ENCODE measurements around the gene MRPL37. TPM values are rescaled to one million over a fixed set of nuclear protein-coding genes. Genes with fewer than 3 reads are reported as not detected.

The MRPL37 gene
- total RNA-seq, 1 donor from 2014 or later = 41.8 TPM

DNA sequence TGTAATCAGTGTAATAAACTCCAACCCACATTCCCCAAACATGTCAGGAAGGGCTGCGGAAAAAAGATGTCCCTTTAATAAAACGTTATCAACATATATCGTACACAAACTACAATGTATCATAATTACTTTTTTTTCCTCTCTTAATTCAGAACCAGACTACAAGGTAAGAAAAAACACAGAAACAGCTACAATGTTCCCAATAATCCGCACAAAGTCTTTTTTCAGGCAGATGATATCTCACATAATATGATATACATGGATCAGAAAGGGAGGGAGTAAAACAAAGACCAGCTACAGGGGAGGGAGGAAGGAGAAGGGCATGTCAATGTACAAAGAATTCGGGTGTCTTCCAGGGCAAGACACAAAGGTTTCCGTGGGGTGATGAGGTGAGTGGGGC, 25.4 kb downstream of the MRPL37 start:
- no peak overlapping the region for H3K4me3 ChIP-seq
- ATAC-seq (no peak), DNase-seq (no peak)
- no peaks in the 10 kb centered on the region for H3K27me3 ChIP-seq (ENCODE audit: low read depth)
- H3K4me1 ChIP-seq = peaks cover 9% of the 10 kb centered on the region
- intact Hi-C loops (cut with DNase I) = no loop called here
- peaks cover 30% of the 10 kb centered on the region for H3K36me3 ChIP-seq
- no peak for TF ChIP-seq CTCF (IDR thresholded peaks at IDR 0.05)
- H3K9me3 ChIP-seq = no peaks in the 10 kb centered on the region
- H3K27ac ChIP-seq = no peak overlapping the region

DNA sequence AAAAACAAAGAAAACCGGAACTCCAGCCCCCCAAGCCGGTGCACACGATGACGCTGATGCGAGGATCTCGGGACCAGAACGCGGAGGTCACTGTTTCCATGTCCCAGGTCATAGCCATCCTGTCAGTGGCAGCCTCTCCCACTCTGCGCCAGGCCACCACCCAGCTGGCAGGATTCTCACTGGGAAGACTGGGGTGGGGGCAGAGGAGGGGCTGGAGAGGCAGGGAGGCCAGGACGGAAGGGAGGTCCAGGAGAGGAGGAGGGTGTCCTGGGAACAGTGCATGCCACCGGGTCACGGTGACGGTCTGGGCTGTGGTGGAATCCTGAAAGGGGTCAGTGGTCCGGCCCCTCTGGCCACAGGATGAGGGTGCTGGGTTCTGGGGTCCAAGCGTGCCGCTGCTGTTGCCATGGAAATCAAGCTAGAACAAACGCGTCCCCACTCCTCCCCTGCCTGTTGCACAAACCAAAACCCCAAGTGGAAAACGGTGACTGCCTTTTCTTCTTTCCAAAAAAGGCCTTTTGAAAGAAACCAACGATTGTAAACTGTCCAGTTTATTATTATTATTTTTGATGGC, 26.1 kb downstream of the MRPL37 start:
- Histone ChIP-seq H3K9me3 (no peaks in the 10 kb centered on the region), H3K4me1 (peaks cover 2% of the 10 kb centered on the region), H3K36me3 (peaks cover 30% of the 10 kb centered on the region), H3K27ac (no peak overlapping the region), H3K27me3 (ENCODE audit: low read depth) (no peaks in the 10 kb centered on the region), H3K4me3 (no peak overlapping the region)
- TF ChIP-seq CTCF (IDR thresholded peaks at IDR 0.05) = no peak
- intact Hi-C loops (cut with DNase I) = no loop called here
- DNase-seq (no peak), ATAC-seq (no peak)

GRCh38 chr1:54227091-54227602, 27.2 kb downstream of the MRPL37 start:
- peaks cover 25% of the 10 kb centered on the region for H3K36me3 ChIP-seq
- H3K27ac ChIP-seq = no peak overlapping the region
- H3K4me3 ChIP-seq = no peak overlapping the region
- no peaks in the 10 kb centered on the region for H3K27me3 ChIP-seq (ENCODE audit: low read depth)
- H3K4me1 ChIP-seq = no peaks in the 10 kb centered on the region
- intact Hi-C loops (cut with DNase I) = no loop called here
- no peak for DNase-seq
- no peak for TF ChIP-seq CTCF (IDR thresholded peaks at IDR 0.05)
- H3K9me3 ChIP-seq = no peaks in the 10 kb centered on the region
- ATAC-seq = peak; percentile 34 to 62

GRCh38 chr1:54227891-54228310, 27.9 kb downstream of the MRPL37 start:
- TF ChIP-seq CTCF (IDR thresholded peaks at IDR 0.05) = no peak
- H3K9me3 ChIP-seq = no peaks in the 10 kb centered on the region
- intact Hi-C loops (cut with DNase I) = no loop called here
- ATAC-seq = no peak
- no peak overlapping the region for H3K27ac ChIP-seq
- peaks cover 25% of the 10 kb centered on the region for H3K36me3 ChIP-seq
- H3K4me1 ChIP-seq = no peaks in the 10 kb centered on the region
- DNase-seq = no peak
- no peak overlapping the region for H3K4me3 ChIP-seq
- no peaks in the 10 kb centered on the region for H3K27me3 ChIP-seq (ENCODE audit: low read depth)

GRCh38 chr1:54228638-54229079, 28.7 kb downstream of the MRPL37 start:
- ATAC-seq (peak; percentile 12 to 21), DNase-seq (no peak)
- H3K27ac ChIP-seq = no peak overlapping the region
- no peaks in the 10 kb centered on the region for H3K9me3 ChIP-seq
- no peaks in the 10 kb centered on the region for H3K27me3 ChIP-seq (ENCODE audit: low read depth)
- H3K4me3 ChIP-seq = no peak overlapping the region
- intact Hi-C loops (cut with DNase I) = no loop called here
- H3K4me1 ChIP-seq = no peaks in the 10 kb centered on the region
- H3K36me3 ChIP-seq = peaks cover 25% of the 10 kb centered on the region
- no peak for TF ChIP-seq CTCF (IDR thresholded peaks at IDR 0.05)
